Cardiac fibroblast (primary cell): Measurements from ENCODE around the gene SNRK.
A peak's percentile ranks its signal among the peaks of the same experiment; 100 is the strongest.

Source experiments
- DNase-seq, 2 donors: peaks; one replicate each; pipeline versions ENCODE4 v3.0.0 to v3.0.0-alpha.2; 2010; ENCODE audit warnings: low read depth in 2 of 2
- H3K4me3 ChIP-seq, 2 donors: replicated peaks in 1 of 2; 1 replicate in 1 of 2; 2 replicates in 1 of 2; pipeline ENCODE4 v1.5.1; 2011; ENCODE audit warnings: low read depth in 2 of 2, low read length in 2 of 2, mild to moderate bottlenecking in 2 of 2, moderate library complexity in 1 of 2
- CTCF ChIP-seq: IDR thresholded peaks from one replicate; pipeline ENCODE4 v1.5.1; 2011; ENCODE audit warnings: low read depth, mild to moderate bottlenecking, low read length, inconsistent platforms

The SNRK gene

GRCh38 chr3:43364926-43365325 is 78.6 kb downstream of the SNRK start:
- no peak overlapping the region for H3K4me3 ChIP-seq
- DNase-seq, result no peak
- no peak for TF ChIP-seq CTCF

- no peak for DNase-seq
- TF ChIP-seq CTCF, result no peak
- no peak overlapping the region for H3K4me3 ChIP-seq
Measured at GRCh38 chr3:43365601-43366305, 79.4 kb downstream of the SNRK start.

- no peak for TF ChIP-seq CTCF
- peak in 1 of 2 donors; percentile 40 for DNase-seq
- no peak overlapping the region for H3K4me3 ChIP-seq
Measured at GRCh38 chr3:43366481-43366880, 80.1 kb downstream of the SNRK start.

GRCh38 chr3:43366885-43367284 is 80.5 kb downstream of the SNRK start:
- no peak for DNase-seq
- TF ChIP-seq CTCF, result no peak
- H3K4me3 ChIP-seq, result no peak overlapping the region

GRCh38 chr3:43369404-43370292 is 83.3 kb downstream of the SNRK start:
- no peak for DNase-seq
- no peak for TF ChIP-seq CTCF
- no peak overlapping the region for H3K4me3 ChIP-seq

- TF ChIP-seq CTCF, result no peak
- no peak for DNase-seq
- no peak overlapping the region for H3K4me3 ChIP-seq
Measured at GRCh38 chr3:43370293-43370980, 84.1 kb downstream of the SNRK start.
